Measurements from ENCODE around the gene KRTAP23-1. TPM values are rescaled to one million over a fixed set of nuclear protein-coding genes. Genes with fewer than 3 reads are reported as not detected.

KRTAP23-1 gene
- total RNA-seq, result not detected in 2 replicates

GRCh38 chr21:30348506-30348905 lies at the start of gene KRTAP23-1:
KRTAP23-1 (minus strand) TSS chr21:30348606; CDS start chr21:30348606, 0 bp downstream.

GRCh38 chr21:30395731-30396130 lies 47.3 kb upstream of the KRTAP23-1 start, which contains the start of gene KRTAP13-1:
KRTAP13-1 (plus strand) TSS chr21:30396031; CDS start chr21:30396087, 56 bp downstream.

GRCh38 chr21:30372139-30372770 lies 23.8 kb upstream of the KRTAP23-1 start, which contains the start of gene KRTAP13-2:
KRTAP13-2 (minus strand) TSS chr21:30372271; CDS start chr21:30372213, 58 bp downstream.

GRCh38 chr21:30337276-30337744 lies 11.1 kb downstream of the KRTAP23-1 start, which contains the start of gene KRTAP27-1:
KRTAP27-1 (minus strand) TSS chr21:30337694; CDS start chr21:30337668, 26 bp downstream.

GRCh38 chr21:30320215-30320614 lies 28.2 kb downstream of the KRTAP23-1 start, which contains the start of gene KRTAP26-1:
KRTAP26-1 (minus strand) TSS chr21:30320315; CDS start chr21:30320035, 280 bp downstream.

Small RNA genes within 50 kb of the gene (small RNA-seq; reads per million reads assigned to genes)
- gene KRTAP23-1 (not detected), gene MIR4327 (not detected)

Other genes starting within 250 kb of the KRTAP23-1 start
- gene CLDN17, start 181.8 kb downstream of the KRTAP23-1 start, total RNA-seq, result not detected in 2 replicates
- not detected in 2 replicates for gene CLDN8, start 132.5 kb downstream of the KRTAP23-1 start, total RNA-seq
- gene KRTAP24-1, start 65.7 kb downstream of the KRTAP23-1 start, total RNA-seq, result not detected in 2 replicates
- gene KRTAP25-1, start 59.1 kb downstream of the KRTAP23-1 start, total RNA-seq, result not detected in 2 replicates
- gene KRTAP26-1, start 28.3 kb downstream of the KRTAP23-1 start, total RNA-seq, result not detected in 2 replicates
- gene KRTAP27-1, start 10.9 kb downstream of the KRTAP23-1 start, total RNA-seq, result not detected in 2 replicates
- gene KRTAP13-2, start 23.7 kb upstream of the KRTAP23-1 start, total RNA-seq, result not detected in 2 replicates
- gene KRTAP13-1, start 47.4 kb upstream of the KRTAP23-1 start, total RNA-seq, result not detected in 2 replicates
- not detected in 2 replicates for gene KRTAP13-3, start 77.3 kb upstream of the KRTAP23-1 start, total RNA-seq
- not detected in 2 replicates for gene KRTAP13-4, start 81.6 kb upstream of the KRTAP23-1 start, total RNA-seq
- not detected in 2 replicates for gene KRTAP15-1, start 91.7 kb upstream of the KRTAP23-1 start, total RNA-seq
- not detected in 2 replicates for gene KRTAP19-1, start 131.8 kb upstream of the KRTAP23-1 start, total RNA-seq
- not detected in 2 replicates for gene KRTAP19-2, start 138.8 kb upstream of the KRTAP23-1 start, total RNA-seq
- not detected in 2 replicates for gene KRTAP19-3, start 143.4 kb upstream of the KRTAP23-1 start, total RNA-seq
- not detected in 2 replicates for gene KRTAP19-4, start 148.6 kb upstream of the KRTAP23-1 start, total RNA-seq
- not detected in 2 replicates for gene KRTAP19-5, start 153.5 kb upstream of the KRTAP23-1 start, total RNA-seq
- gene KRTAP19-6, start 193.3 kb upstream of the KRTAP23-1 start, total RNA-seq, result not detected in 2 replicates
- gene KRTAP19-7, start 212.7 kb upstream of the KRTAP23-1 start, total RNA-seq, result not detected in 2 replicates
- not detected in 2 replicates for gene KRTAP22-2, start 241.8 kb upstream of the KRTAP23-1 start, total RNA-seq
- gene KRTAP6-3, start 243.8 kb upstream of the KRTAP23-1 start, total RNA-seq, result not detected in 2 replicates